HG03095 (cell line): Measurements from ENCODE around the gene LMBR1.
"Not testable (repeated sequence)": the region's sequence is repeated elsewhere in the genome, so short reads cannot be mapped to it uniquely, and the experiment has no call there.

Experiments
- ATAC-seq: cut with Tn5 transposase; IDR thresholded peaks from one replicate; pipeline ENCODE4 v1.9.1; 2021; ENCODE audit warnings: moderate library complexity; ENCODE audit not compliant: unreplicated experiment

Gene LMBR1

GRCh38 chr7:156661637-156662036, 231.3 kb downstream of the LMBR1 start:
- ATAC-seq: no peak

GRCh38 chr7:156659961-156660360, 233.0 kb downstream of the LMBR1 start:
- no peak for ATAC-seq

DNA sequence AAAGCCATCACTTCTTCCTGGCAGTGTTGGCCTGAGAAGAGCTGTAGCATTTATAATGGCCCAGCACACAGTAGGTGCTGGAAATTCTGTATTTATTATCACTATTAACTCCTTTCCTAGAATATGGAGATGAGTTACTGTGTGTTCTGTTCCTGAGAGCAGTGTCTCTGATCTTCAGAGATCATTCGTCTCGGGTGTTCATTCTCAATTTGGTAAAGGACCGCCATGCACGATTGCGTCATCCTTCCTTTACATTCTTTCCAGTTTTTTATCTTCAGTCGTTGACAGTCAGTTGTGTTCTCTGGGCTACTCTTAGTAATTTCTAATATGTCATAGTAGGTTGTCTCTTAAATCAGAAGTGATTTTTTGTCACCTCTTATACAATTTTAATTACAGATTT, 233.8 kb downstream of the LMBR1 start:
- ATAC-seq: no peak

GRCh38 chr7:156657681-156658080, 235.3 kb downstream of the LMBR1 start:
- no peak for ATAC-seq

DNA sequence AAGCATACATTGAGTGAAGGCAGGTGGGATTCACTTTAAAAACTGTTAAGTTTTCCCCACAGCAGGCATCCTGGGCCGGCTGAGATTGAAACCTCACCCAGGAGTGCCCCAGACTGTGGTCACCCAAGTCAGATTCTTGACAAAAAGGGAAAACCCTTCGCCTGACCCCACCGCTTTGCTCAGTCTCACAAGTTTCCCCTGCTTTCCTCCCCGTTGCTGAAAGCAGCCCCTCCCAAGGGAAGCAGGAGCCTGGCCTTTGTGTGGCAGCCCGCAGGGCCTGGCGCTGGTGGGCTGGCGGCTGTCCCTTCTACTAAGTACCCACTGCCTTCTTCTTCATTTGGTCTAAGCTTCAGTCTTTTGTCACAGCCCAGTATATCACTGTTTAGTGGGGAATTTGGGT, 236.4 kb downstream of the LMBR1 start:
- peak; percentile 54 for ATAC-seq

- ATAC-seq: no peak
Observed at GRCh38 chr7:156655983-156656382, 237.0 kb downstream of the LMBR1 start.

- ATAC-seq: no peak
Observed at GRCh38 chr7:156655251-156655650, 237.7 kb downstream of the LMBR1 start.

GRCh38 chr7:156654511-156655234, 238.3 kb downstream of the LMBR1 start:
- no peak for ATAC-seq

GRCh38 chr7:156652886-156653568, 240.0 kb downstream of the LMBR1 start:
- no peak for ATAC-seq

DNA sequence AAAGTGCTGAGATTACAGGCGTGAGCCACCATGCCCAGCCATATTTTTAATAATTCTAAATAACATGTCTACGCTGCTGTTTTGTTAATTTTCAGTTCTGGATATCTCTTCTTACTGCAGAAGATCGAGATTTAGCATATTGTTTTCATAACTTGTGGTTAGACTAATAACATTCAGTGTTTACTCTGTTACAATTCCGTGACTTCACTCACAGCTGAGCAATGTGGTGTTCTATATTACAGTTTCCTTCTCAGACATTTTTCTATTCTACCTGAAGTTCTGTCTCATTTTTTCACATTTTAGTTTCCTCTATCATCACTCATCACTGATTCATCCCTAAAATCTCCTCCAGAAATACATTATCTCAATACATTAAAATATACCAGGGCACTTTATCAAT, 241.5 kb downstream of the LMBR1 start:
- no peak for ATAC-seq

DNA sequence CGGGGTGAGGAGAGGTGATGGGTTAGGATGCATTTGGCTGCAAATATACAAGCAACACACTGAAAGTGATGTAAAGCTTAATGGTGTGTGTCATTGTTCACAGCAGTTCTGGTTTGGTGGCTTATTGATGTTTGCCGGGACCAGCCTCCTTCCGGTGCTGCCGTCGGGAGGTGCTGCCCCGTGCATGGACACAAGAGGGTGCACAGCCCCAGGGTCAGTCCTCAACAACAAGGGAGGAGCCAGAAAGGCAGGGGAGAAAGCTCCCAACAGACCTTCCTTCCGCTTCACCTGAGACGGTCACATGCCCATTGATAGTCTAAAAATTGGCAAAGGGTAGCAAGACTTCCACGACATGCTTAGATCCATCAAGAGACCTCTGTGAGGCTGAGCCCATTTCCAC, 242.9 kb downstream of the LMBR1 start:
- no peak for ATAC-seq

DNA sequence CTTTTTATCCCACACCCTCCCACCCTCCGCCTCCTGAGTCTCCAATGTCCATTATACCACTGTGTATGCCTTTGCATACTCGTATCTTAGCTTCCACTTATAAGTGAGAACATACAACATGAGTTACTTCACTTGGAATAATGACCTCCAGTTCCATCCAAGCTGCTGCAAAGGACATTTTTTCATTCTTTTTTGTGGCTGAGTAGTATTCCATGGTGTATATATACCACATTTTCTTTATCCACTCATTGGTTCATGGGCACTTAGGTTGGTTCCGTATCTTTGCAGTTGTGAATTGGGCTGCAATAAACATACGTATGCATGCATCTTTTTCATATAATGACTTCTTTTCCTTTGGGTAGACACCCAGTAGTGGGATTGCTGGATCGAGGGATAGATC, 245.7 kb downstream of the LMBR1 start:
- not testable (repeated sequence) for ATAC-seq

GRCh38 chr7:156642306-156643045, 250.5 kb downstream of the LMBR1 start:
- ATAC-seq: no peak

GRCh38 chr7:156640949-156641485, 252.0 kb downstream of the LMBR1 start:
- ATAC-seq: peak; percentile 57

GRCh38 chr7:156640257-156640948, 252.6 kb downstream of the LMBR1 start, which contains the start of gene RNF32:
Gene RNF32, plus strand, starts transcription at chr7:156640774. Its CDS starts 3,104 bp downstream, at chr7:156643878.
- ATAC-seq: peak; percentile 85

DNA sequence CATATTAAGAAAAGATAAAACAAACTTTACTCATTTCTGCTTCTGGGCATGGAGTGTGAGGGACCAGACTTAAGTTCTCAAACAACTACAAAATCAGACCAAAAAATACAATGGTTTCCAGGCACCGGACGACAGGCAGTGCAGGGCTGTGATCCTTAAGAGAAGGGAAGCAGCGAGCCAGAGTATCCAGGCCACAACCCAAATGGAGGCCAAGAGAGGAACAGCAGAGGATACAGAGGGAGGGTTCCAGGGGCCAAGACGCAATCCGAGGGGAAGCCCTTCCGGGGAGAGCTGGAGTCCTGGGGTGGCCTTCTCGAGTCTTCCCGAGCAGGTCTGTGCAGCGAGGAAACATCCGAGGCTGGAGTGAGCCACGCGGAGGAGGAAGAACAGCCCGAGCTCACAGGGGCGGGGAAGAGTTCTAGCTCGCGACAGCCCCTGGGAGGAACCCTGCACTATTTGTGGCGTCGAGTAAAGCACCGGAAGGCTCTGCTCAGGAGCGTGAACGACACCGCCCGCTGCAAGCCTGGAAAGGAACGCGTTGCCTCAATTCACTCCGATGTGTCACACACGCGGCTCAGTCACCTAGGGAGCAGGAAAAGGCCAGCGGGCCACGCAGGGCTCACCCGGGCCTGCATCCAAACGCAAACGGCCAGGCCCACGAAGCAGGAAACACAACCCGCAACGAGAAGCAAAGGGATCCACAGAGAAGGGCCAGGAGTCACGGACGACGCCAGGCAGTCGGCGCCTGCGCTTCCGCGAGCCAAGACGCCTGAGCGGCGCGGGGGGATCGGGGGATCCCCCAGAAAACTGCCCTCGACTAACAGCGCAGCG, 253.3 kb downstream of the LMBR1 start:
- no peak for ATAC-seq

DNA sequence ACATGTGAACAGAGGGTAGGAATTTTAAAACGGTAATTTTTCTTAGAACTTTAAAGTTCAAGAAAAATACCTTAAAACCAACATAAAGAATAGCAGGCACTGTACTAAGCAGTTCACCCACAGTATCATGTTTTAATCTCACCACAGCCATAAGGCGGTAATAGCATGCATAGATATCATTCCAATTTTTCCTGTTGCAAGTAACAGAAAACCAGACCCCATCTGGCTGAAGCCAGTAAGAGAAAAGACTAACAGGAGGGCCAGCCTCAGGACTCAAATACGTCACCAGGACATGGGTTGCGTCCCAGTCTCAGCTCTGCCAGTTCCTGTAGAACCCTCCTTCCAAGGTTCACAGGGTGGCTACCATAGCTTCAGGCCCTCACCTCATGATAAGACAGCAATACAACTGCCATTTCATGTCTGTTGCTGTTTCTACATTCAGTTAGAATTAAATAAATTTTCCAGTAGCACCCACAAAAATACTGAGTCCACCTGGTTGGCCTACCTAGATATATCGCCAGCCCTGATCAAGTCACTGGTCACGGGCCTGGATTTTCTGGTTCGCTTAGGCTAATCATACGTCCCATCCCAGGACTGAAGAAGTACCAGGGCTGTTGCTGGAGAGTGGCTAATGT, 254.4 kb downstream of the LMBR1 start:
- ATAC-seq: no peak

DNA sequence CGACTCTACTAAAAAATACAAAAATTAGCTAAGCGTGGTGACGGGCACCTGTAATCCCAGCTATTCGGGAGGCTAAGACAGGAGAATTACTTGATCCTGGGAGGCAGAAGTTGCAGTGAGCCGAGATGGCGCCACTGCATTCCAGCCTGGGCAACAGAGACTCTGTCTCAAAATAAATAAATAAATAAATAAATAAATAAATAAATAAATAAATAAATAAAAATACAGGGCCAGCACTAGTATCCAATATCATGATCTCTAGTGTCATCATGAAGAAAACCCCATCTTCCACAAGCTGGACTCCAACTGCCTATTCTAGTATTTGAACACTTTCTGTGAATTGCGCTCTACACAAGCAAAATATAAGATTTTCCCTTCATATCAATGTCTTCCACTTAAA, 255.9 kb downstream of the LMBR1 start:
- ATAC-seq: not testable (repeated sequence)

DNA sequence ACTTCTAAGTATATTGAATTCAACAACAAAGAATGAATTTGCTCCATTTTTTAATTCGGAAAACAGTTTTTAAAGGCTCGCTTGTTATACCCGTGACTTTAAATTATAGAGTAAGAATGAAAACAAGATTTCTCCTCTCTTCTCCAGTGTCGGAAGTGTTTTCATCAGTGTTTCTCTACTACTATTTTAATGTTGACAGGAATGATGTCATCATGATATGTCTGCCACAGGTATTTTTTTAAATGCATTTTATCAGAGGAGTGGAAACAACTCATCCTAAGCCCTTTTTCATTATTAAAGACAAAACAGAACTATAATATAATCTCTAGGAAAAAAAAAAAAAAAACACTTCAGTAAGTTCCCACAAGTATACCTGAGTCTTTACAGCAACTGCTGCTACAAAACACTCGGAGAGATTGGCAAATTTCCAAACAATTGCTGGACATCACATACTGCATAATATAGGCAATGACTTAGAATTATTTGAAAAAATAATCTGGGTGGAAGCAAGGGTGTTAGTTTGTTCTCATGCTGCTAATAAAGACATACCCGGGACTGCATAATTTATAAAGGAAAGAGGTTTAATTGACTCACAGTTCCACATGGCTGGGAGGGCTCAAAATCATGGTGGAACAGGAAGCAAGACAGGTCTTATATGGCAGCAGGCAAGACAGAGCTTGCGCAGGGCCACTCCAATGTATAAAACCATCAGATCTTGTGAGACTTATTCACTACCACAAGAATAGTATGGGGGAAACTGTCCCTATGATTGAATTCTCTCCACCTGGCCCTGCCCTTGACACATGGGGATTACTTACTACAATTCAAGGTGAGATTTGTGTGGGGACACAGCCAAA, 257.2 kb downstream of the LMBR1 start:
- ATAC-seq: no peak
